Kidney tubule cell (primary cell): ENCODE data around the gene CADPS.

Experiments
- DNase-seq: peaks from one replicate; pipeline ENCODE4 v3.0.0-alpha.2; 2018; ENCODE audit warnings: low spot score

Gene CADPS

GRCh38 chr3:62439176-62439813, 435.9 kb downstream of the CADPS start:
- DNase-seq: no peak

GRCh38 chr3:62436785-62437184, 438.4 kb downstream of the CADPS start:
- DNase-seq: no peak

DNA sequence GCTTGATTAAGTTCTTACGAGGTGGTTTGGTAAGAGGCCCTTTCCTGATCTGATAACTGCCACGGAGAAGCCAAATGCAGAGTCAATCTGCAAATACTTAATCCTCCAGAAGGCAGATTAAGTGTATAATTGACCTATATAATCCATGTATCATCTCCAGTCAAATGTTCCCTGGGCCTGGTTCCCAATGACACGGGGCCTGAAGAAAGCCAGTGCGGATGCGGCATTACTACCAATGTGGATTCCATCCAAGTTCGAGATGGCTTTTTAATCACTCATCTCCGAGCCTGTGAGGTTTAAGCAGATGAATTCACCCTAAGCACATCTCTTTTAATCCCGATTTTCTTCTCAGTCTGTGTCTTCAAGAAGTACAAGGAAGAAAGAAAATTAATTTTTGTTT, 441.8 kb downstream of the CADPS start:
- no peak for DNase-seq

DNA sequence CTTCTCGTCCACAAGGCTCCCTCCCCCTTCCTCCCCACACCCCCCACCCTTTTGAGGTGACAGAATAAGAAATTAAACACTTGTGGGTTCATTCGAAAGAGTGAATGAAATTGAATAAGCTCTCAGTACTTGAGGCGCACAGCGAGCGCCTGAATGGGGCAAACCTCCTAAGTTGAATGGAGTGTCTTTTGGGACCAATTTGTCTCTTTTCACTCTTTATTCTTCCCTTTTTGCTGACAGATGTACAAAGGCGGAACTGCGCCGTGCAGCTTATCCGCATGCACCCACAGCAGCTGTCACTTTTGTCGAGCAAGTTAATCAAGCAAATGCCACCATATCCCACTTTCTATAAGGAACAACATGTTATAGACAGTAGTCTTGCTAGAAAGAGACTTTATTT, 454.0 kb downstream of the CADPS start:
- no peak for DNase-seq

GRCh38 chr3:62416144-62416543, 459.1 kb downstream of the CADPS start:
- DNase-seq: no peak

GRCh38 chr3:62415312-62415801, 459.9 kb downstream of the CADPS start:
- DNase-seq: no peak

DNA sequence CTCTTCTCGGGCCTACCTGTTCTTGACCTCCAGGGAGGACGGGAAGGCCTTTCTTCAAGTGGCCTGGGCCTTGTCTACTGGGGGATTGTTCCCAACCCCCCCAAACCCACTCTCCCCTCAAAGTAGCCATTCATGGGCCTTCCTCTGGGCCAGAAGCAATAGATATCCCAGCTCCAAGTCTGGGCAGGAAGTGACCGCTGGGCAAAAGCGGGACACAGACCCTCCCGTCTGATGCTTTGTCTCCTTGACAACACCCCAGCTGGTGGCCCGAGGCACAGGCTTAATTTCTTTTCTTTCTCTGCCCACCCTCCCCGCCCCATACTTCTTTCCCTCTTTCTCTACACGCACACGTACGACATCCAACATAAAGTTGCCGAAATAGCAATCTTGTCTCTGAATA, 460.4 kb downstream of the CADPS start:
- no peak for DNase-seq

DNA sequence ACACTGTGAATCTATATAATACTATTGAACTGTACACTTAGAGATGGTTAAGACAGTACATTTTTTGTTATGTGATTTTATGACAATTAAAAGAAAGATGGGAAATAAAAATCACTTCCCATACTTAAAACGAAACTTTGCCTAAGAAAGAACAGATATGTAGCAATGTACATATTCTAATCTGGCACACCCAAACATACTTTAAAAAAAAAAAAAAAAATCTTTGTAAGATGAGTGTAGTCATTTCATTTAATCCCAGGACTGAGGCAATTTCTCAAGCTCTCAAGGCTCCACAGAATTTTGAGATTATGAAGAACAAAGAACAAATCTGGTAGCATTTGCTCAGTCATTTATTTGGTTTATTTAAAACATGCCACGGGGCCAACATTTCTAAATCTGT, 461.5 kb downstream of the CADPS start:
- no peak for DNase-seq

GRCh38 chr3:62406945-62407344, 468.3 kb downstream of the CADPS start:
- no peak for DNase-seq

DNA sequence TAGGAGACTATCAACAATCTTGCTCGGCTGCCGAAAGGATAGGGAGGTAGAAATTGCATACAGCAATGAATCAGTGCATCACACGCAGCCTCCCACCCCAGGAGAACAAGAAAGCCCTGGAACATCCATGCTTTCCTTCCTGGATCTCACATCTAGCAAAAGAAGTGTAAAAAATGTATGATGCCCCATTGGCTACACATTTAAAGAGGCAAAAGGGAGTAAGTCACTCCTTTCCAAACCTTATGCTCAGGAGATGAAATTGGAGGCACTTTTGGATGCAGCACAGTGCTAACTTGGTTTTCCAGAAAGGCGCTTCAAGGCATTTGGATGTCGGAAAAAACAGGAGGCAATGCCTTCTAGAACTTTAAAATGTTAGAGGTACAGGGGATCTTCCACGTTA, 469.6 kb downstream of the CADPS start:
- no peak for DNase-seq

- no peak for DNase-seq
These were observed 470.1 kb downstream of the CADPS start for GRCh38 chr3:62405135-62405534.

DNA sequence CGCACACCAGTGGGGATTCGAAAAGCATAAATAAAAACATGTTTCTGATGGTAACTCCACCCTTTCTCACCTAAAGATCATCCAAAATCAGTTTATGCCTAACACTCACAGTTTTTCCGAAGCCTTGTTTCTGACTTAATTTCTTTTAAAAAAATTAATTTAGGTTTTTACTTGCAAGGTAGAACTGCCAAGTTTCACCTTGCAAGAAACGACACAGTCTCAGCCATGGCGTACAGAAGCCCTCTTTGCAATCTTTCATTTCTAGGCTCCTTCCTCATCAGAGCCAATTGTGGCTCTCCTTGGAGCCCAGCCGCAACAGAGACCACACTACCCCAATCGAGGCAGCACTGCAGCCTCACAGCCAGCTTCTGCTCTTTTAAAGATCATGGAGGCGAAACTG, 470.9 kb downstream of the CADPS start:
- no peak for DNase-seq

GRCh38 chr3:62403765-62404164, 471.5 kb downstream of the CADPS start:
- no peak for DNase-seq

DNA sequence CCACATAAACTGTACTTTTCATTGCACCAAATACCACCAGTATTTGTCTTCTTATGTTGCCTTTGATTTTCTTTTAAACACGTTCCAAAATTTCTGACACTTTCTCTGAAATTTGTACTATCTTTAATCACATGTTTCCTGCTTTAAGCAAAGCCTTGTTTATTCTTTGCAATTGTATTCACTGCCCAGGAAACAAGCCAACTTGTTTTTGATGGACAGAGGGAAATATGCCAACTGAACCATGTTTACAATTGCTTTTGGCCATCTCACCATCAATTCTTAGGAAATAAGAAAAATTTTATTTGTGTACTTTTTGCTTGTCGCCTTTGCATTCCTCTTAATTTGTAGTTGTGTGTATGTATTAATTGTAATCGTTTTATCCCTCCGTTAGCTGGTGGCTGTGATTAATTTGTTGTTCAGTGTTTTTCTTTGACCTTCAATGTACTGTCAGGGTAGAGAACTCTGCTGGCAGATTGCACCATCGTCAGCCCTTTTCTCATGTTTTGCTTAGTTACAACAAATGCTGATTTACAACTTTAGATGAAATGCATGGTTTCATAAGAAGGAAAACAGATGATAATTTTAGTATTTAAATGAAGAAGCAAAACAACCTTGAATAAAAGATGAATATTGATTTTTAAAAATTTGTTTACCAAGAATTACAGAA, 482.5 kb downstream of the CADPS start:
- DNase-seq: no peak

GRCh38 chr3:62387251-62387650, 488.0 kb downstream of the CADPS start:
- DNase-seq: no peak

GRCh38 chr3:62379321-62379798, 495.9 kb downstream of the CADPS start:
- DNase-seq: no peak

DNA sequence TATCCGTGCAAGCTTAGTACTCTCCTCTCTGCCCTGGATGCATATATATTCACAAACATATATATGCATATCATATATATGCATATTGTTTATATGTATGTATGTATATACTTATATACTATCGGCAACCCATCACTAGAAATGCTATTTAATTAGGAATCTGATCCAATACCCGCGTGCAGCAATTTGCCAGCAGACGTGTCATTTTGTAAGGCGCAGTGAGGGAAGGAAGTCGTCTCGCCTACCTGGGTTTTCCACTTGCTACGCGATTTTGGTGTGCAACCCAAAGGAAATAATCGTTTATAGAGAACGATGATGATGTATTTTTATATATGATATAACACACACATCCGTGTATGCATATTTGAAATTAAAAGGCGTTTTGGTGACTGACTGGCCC, 496.3 kb downstream of the CADPS start:
- DNase-seq: no peak

- no peak for DNase-seq
These were observed 496.9 kb downstream of the CADPS start for GRCh38 chr3:62378311-62378789.

- no peak for DNase-seq
These were observed 498.0 kb downstream of the CADPS start for GRCh38 chr3:62376906-62377877.

DNA sequence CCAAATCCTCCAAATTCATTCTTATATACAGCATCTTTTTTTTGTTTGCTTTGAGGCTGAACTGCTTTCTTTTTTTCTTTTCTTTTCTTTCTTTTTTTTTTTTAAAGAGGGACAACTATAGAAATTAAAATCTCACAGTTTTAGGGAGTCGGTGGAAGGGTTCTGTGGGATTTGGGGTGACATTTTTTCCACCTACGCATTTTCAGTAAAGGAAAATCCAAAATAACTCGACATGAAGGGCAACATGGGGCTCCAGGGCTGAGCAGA, 498.8 kb downstream of the CADPS start:
- DNase-seq: no peak

- DNase-seq: no peak
These were observed 499.4 kb downstream of the CADPS start for GRCh38 chr3:62375655-62376453.
